K562 (cell line): ENCODE measurements around the gene FKBP2. TPM values are rescaled to one million over a fixed set of nuclear protein-coding genes. Genes with fewer than 3 reads are reported as not detected.

ENCODE experiments used
- CBFB ChIP-seq: sonication (generic); formaldehyde crosslinking; IDR thresholded peaks from 2 replicates; pipeline ENCODE4 v1.4.0; 2020; ENCODE audit warnings: mild to moderate bottlenecking, missing genetic modification reagents
- ERF ChIP-seq: fragments of 450-650 bp; formaldehyde crosslinking; IDR thresholded peaks from 2 replicates; pipeline ENCODE4 v1.4.0; 2020; ENCODE audit warnings: mild to moderate bottlenecking, mixed read lengths
- HCFC1 ChIP-seq: IDR thresholded peaks from 2 replicates; pipeline ENCODE4 v1.6.1; 2012; ENCODE audit warnings: low read depth, low read length, improper control_type of control experiment
- HDAC8 ChIP-seq: fragments of 450-650 bp; IDR thresholded peaks from 2 replicates; pipeline ENCODE4 v1.6.1; 2016; ENCODE audit warnings: mild to moderate bottlenecking, missing genetic modification characterization, moderate library complexity, missing compliant biosample characterization
- KDM2B ChIP-seq: fragments of 250-450 bp; sonication (Bioruptor Pico); IDR thresholded peaks from 2 replicates; pipeline ENCODE4 v1.8.0; 2021; ENCODE audit warnings: mild to moderate bottlenecking, moderate library complexity
- KLF6 ChIP-seq: fragments of 250-450 bp; sonication (Bioruptor Pico); IDR thresholded peaks from 2 replicates; pipeline ENCODE4 v1.4.0; 2020; ENCODE audit warnings: mild to moderate bottlenecking, moderate library complexity, borderline replicate concordance
- NFE2 ChIP-seq: IDR thresholded peaks from 2 replicates; pipeline ENCODE4 v1.6.1; 2014; ENCODE audit warnings: antibody characterized with exemption, low read depth
- POLR2A ChIP-seq: fragments of 450-650 bp; conservative IDR thresholded peaks from 2 replicates; pipeline ENCODE4 v1.6.1; 2016
- SIX5 ChIP-seq, 2 experiments: IDR thresholded peaks; 2 replicates each; pipeline ENCODE4 v1.6.1; 2011; ENCODE audit warnings: low read length in 2 of 2, borderline replicate concordance in 1 of 2, low read depth in 1 of 2, mild to moderate bottlenecking in 1 of 2, moderate library complexity in 1 of 2; ENCODE audit not compliant: insufficient read depth in 1 of 2
- SOX6 ChIP-seq: fragments of 450-650 bp; IDR thresholded peaks from 2 replicates; pipeline ENCODE4 v1.6.1; 2014; ENCODE audit warnings: mild to moderate bottlenecking
- ZFP1 ChIP-seq: fragments of 450-650 bp; formaldehyde crosslinking; IDR thresholded peaks from 2 replicates; pipeline ENCODE4 v1.4.0; 2020; ENCODE audit warnings: mild to moderate bottlenecking, mixed read lengths
- ZKSCAN1 ChIP-seq: fragments of 150-350 bp; IDR thresholded peaks from 2 replicates; pipeline ENCODE4 v1.6.1; 2016; ENCODE audit warnings: low read depth, low read length
- ZNF121 ChIP-seq: sonication (generic); formaldehyde crosslinking; conservative IDR thresholded peaks from 2 replicates; pipeline ENCODE4 v1.8.0; 2022; ENCODE audit warnings: missing genetic modification reagents
- ZNF24 ChIP-seq: fragments of 450-650 bp; IDR thresholded peaks from 2 replicates; pipeline ENCODE4 v1.6.1; 2016
- ZNF444 ChIP-seq: fragments of 250-450 bp; sonication (Bioruptor Pico); IDR thresholded peaks from 2 replicates; pipeline ENCODE4 v1.4.0; 2020; ENCODE audit warnings: mild to moderate bottlenecking, moderate library complexity
- ZNF583 ChIP-seq: fragments of 250-450 bp; sonication (Bioruptor Pico); IDR thresholded peaks from 2 replicates; pipeline ENCODE4 v1.4.0; 2020
- ZNF589 ChIP-seq: fragments of 200-800 bp; sonication (Bioruptor generic); IDR thresholded peaks from 2 replicates; pipeline ENCODE4 v1.6.1; 2016; ENCODE audit warnings: low read depth, missing genetic modification characterization, missing compliant biosample characterization
- polyA plus RNA-seq, 8 experiments: library from polyadenylated mRNA; depleted of rRNA in 4 of 8; stranded (reverse) in 5 of 8; unstranded in 3 of 8; fragments of >200 nt; fragmentation: Nextera tagmentation in 2 of 8; fragmentation: Illumina TruSeq in 1 of 8; extraction: Ambion mirVana in 2 of 8; extraction: Trizol in 1 of 8; gene quantifications; 2 replicates each; pipeline versions ENCODE4 v1.2.1 to v1.2.3, GENCODE V29; 2011 to 2014; ENCODE audit warnings: inconsistent platforms in 1 of 8, missing spikeins in 1 of 8
- total RNA-seq, 7 experiments: library from RNA; depleted of rRNA in 6 of 7; stranded (reverse); fragments of >200 nt in 6 of 7; fragmentation: Illumina TruSeq in 2 of 7; extraction: Trizol in 2 of 7; gene quantifications; 2 replicates each; pipeline versions ENCODE4 v1.2.1 to v1.2.3, GENCODE V29; 2011 to 2021; ENCODE audit warnings: low replicate concordance in 1 of 7
- TF ChIP-seq, protein P1 (sequence below): sonication (generic); formaldehyde crosslinking; IDR thresholded peaks from 2 replicates; pipeline ENCODE4 v1.8.1; 2023; ENCODE audit warnings: missing genetic modification reagents, mild to moderate bottlenecking, borderline replicate concordance
- TF ChIP-seq, protein P2 (sequence below): sonication (generic); formaldehyde crosslinking; IDR thresholded peaks from 2 replicates; pipeline ENCODE4 v1.8.0; 2023; ENCODE audit warnings: mild to moderate bottlenecking, missing genetic modification reagents
- TF ChIP-seq, protein P3 (sequence below): fragments of 450-650 bp; formaldehyde crosslinking; IDR thresholded peaks from 2 replicates; pipeline ENCODE4 v1.4.0; 2022; ENCODE audit warnings: missing genetic modification characterization

FKBP2 gene
- total and polyA plus RNA-seq, 9 of the 15 experiments (the other 6 are each of a cell fraction or from before 2014, with no cell fraction given), result 3.5 to 151 (median 58.1) TPM

DNA sequence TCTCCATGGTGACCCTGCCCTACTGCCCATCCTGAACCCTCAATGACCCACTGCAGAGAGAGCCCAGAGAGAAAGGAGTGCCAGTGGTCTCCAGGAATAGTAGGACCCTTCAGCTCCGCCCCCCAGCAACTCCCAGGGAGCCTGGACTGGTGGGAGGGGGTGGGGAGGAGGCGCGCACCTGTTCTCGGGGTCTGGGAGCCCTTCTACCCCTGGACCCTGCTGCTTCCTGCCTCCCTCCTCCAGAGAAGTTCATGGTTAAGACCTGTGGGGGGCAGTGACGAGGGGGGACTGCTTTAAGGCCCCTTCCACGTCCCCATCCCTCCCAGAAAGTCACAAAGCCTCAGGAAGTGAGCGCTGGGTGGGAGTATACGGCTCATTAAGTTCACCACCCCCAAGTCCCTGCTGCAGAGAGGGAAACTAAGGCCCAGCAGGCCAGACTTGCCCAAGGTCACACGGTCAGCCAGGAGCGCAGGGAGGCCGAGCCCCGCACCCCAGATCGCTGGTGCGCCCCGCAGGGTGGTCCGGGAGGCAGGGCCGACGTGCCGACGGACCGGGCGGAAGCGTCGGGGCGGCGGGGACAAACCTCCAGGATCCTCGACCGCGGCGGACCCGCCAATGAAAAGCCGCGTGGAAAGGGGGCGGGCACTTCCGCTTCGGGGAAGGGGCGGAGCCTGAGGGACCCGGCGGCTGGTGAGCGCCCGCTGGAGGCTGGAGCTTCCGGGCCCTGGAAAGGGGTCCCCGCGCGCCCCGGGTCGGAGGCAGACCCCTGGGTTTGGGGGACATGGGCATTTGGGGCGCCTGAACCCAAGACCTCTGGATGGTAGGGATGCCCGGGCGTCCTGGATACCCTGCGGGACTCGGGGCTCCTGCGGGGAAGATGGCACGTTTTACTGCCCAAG lies 15.0 kb upstream of the FKBP2 start, which contains the start of the genes NUDT22 and TRPT1 (continued):
- TF ChIP-seq CBFB (CRISPR knock-in tag) (no peak), ZNF121 (CRISPR knock-in tag) (no peak), ERF (CRISPR knock-in tag) (no peak), ZNF583 (CRISPR knock-in tag) (no peak), ZNF24 (peak; percentile 29; the same call in 1 of the 2 replicates), KDM2B (CRISPR knock-in tag) (no peak), ZKSCAN1 (no peak), KLF6 (no peak), POLR2A (peak; percentile 81), SOX6 (peak; percentile 10; the same call in 1 of the 2 replicates), ZNF444 (no peak), SIX5 (IDR thresholded peaks at IDR 0.05; ENCODE audit: borderline replicate concordance in 1 of 2, insufficient read depth in 1 of 2, low read depth in 1 of 2, low read length in 2 of 2) (no peak), HDAC8 (tag) (no peak), NFE2 (no peak), ZFP1 (no peak), HCFC1 (peak; percentile 52), ZNF589 (no peak)
- TF ChIP-seq, protein P1, sequence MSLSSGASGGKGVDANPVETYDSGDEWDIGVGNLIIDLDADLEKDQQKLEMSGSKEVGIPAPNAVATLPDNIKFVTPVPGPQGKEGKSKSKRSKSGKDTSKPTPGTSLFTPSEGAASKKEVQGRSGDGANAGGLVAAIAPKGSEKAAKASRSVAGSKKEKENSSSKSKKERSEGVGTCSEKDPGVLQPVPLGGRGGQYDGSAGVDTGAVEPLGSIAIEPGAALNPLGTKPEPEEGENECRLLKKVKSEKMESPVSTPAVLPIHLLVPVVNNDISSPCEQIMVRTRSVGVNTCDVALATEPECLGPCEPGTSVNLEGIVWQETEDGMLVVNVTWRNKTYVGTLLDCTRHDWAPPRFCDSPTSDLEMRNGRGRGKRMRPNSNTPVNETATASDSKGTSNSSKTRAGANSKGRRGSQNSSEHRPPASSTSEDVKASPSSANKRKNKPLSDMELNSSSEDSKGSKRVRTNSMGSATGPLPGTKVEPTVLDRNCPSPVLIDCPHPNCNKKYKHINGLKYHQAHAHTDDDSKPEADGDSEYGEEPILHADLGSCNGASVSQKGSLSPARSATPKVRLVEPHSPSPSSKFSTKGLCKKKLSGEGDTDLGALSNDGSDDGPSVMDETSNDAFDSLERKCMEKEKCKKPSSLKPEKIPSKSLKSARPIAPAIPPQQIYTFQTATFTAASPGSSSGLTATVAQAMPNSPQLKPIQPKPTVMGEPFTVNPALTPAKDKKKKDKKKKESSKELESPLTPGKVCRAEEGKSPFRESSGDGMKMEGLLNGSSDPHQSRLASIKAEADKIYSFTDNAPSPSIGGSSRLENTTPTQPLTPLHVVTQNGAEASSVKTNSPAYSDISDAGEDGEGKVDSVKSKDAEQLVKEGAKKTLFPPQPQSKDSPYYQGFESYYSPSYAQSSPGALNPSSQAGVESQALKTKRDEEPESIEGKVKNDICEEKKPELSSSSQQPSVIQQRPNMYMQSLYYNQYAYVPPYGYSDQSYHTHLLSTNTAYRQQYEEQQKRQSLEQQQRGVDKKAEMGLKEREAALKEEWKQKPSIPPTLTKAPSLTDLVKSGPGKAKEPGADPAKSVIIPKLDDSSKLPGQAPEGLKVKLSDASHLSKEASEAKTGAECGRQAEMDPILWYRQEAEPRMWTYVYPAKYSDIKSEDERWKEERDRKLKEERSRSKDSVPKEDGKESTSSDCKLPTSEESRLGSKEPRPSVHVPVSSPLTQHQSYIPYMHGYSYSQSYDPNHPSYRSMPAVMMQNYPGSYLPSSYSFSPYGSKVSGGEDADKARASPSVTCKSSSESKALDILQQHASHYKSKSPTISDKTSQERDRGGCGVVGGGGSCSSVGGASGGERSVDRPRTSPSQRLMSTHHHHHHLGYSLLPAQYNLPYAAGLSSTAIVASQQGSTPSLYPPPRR, result no peak
- TF ChIP-seq, protein P2, sequence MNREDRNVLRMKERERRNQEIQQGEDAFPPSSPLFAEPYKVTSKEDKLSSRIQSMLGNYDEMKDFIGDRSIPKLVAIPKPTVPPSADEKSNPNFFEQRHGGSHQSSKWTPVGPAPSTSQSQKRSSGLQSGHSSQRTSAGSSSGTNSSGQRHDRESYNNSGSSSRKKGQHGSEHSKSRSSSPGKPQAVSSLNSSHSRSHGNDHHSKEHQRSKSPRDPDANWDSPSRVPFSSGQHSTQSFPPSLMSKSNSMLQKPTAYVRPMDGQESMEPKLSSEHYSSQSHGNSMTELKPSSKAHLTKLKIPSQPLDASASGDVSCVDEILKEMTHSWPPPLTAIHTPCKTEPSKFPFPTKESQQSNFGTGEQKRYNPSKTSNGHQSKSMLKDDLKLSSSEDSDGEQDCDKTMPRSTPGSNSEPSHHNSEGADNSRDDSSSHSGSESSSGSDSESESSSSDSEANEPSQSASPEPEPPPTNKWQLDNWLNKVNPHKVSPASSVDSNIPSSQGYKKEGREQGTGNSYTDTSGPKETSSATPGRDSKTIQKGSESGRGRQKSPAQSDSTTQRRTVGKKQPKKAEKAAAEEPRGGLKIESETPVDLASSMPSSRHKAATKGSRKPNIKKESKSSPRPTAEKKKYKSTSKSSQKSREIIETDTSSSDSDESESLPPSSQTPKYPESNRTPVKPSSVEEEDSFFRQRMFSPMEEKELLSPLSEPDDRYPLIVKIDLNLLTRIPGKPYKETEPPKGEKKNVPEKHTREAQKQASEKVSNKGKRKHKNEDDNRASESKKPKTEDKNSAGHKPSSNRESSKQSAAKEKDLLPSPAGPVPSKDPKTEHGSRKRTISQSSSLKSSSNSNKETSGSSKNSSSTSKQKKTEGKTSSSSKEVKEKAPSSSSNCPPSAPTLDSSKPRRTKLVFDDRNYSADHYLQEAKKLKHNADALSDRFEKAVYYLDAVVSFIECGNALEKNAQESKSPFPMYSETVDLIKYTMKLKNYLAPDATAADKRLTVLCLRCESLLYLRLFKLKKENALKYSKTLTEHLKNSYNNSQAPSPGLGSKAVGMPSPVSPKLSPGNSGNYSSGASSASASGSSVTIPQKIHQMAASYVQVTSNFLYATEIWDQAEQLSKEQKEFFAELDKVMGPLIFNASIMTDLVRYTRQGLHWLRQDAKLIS, result peak; percentile 54; the same call in 1 of the 2 replicates
- TF ChIP-seq, protein P3, sequence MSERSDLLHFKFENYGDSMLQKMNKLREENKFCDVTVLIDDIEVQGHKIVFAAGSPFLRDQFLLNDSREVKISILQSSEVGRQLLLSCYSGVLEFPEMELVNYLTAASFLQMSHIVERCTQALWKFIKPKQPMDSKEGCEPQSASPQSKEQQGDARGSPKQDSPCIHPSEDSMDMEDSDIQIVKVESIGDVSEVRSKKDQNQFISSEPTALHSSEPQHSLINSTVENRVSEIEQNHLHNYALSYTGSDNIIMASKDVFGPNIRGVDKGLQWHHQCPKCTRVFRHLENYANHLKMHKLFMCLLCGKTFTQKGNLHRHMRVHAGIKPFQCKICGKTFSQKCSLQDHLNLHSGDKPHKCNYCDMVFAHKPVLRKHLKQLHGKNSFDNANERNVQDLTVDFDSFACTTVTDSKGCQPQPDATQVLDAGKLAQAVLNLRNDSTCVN, result no peak
